HG03139 (cell line): ENCODE measurements around the gene EIF2S3.

Source experiments
- ATAC-seq: cut with Tn5 transposase; IDR thresholded peaks from one replicate; pipeline ENCODE4 v1.9.1; 2021; ENCODE audit not compliant: unreplicated experiment

The EIF2S3 gene

GRCh38 chrX:24125028-24125612 lies 70.4 kb downstream of the EIF2S3 start:
- no peak for ATAC-seq
